ENCODE results near the gene ZMYM4.
"Not testable (repeated sequence)": the region's sequence is repeated elsewhere in the genome, so short reads cannot be mapped to it uniquely, and the experiment has no call there.

The ZMYM4 gene

GRCh38 chr1:35326246-35326866 lies 57.8 kb downstream of the ZMYM4 start:
- no peak for DNase-seq (ENCODE audit: low read depth in 2 of 2)

GRCh38 chr1:35331618-35332017 lies 63.1 kb downstream of the ZMYM4 start:
- DNase-seq (ENCODE audit: low read depth in 2 of 2): not testable (repeated sequence)

- no peak for DNase-seq (ENCODE audit: low read depth in 2 of 2)
These were observed 66.0 kb downstream of the ZMYM4 start for GRCh38 chr1:35334485-35334884.

DNA sequence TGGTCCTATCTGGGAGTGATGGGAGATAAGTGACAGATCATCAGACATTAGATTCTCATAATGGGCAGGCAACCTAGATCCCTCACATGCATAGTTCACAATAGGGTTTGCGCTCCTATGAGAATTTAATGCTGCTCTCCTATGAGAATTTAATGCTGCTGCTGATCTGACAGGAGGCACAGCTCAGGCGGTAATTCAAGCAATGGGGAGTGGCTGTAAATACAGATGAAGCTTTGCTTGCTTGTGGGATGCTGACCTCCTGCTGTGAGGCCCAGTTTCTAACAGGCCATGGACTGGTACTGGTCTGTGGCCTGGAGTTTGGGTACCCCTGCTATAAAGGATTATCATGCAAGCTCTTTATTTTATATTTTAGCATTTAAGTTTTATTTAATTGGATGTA lies 72.0 kb downstream of the ZMYM4 start:
- DNase-seq (ENCODE audit: low read depth in 2 of 2): no peak

DNA sequence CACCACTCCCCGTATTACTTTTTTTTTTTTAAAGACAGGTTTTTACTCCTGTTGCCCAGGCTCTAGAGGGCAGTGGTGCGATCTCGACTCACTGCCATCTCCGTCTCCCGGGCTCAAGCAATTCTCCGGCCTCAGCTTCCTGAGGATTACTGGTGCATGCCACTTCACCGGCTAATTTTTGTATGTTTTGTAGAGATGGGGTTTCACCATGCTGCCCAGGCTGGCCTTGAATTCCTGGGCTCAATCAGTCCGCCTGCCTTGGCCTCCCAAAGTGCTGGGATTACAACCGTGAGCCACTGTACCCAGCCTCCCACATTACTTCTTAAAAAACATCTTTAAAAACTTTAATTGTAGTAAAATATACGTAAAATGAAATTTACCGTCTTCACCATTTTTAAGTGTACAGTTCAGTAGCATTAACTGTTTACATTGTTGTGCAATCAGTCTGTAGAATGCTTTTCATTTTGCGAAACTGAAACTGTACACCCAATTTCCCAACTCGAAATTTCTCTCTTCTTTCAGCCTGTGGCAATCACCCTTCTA lies 77.0 kb downstream of the ZMYM4 start:
- DNase-seq (ENCODE audit: low read depth in 2 of 2): no peak

DNA sequence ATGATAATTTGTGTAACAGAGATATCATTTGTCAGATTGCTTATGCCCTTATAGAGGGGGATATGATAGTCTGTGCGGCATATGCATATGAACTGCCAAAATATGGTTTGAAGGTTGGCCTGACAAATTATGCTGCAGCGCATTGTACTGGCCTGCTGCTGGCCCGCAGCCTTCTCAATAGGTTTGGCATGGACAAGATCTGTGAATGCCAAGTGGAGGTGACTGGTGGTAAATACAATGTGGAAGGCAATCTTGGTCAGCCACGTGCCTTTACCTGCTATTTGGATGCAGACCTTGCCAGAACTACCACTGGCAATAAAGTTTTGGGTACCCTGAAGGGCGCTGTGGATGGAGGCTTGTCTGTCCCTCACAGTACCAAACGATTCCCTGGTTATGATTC lies 82.4 kb downstream of the ZMYM4 start:
- DNase-seq (ENCODE audit: low read depth in 2 of 2): no peak

DNA sequence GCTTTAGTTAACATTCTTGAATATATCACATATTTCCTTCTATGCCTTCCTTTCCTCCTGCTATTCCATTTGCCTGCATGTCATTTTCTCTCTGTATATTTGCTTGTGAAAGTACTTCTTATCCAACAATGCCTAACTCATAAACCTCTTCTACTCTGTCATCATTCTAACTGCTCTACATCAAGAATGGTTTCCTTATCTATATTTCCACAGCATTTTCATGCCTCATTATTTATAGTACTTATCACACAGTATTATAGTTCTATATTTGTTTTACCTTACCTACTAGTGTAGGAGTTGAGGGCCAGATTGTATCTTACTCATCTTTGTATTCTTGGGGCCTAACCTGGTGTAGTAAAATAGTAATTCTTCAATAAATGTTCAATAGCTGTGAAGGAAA lies 91.5 kb downstream of the ZMYM4 start:
- no peak for DNase-seq (ENCODE audit: low read depth in 2 of 2)

DNA sequence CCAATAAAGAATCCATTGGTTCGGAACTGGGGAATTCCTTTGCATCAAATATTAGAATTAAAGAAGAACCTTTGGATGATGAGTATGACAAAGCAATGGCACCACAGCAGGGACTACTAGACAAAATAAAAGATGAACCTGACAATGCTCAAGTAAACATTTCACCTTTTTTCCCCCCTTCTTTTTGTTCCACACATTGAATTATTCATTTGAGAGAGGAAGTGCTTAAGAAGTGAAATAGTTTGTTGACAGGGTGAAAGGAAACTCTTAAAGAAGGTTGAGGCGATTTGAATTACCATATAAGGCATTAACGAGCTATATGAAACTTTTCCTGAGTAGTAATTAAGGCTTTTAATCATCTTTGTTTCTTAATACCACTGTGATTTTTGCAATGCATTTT lies 93.1 kb downstream of the ZMYM4 start:
- no peak for DNase-seq (ENCODE audit: low read depth in 2 of 2)

GRCh38 chr1:35364741-35365140 lies 96.2 kb downstream of the ZMYM4 start:
- no peak for DNase-seq (ENCODE audit: low read depth in 2 of 2)

DNA sequence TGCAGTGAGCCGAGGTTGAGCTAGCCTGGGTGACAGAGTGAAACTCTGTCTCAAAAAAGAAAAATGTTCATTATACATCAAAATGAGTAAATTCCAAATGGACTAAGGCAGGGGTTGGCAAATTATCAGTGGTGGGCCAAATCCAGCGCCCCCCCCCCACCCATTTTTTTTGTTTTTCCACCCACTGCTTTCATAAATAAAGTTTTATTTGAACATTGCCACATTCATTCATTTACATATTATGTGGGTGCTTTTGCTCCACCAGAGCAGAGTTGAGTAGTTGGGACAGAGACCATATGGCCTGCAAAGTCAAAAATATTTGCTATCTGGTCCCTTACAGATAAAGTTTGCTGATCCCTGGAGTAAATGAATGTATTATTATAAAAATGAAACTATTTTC lies 99.4 kb downstream of the ZMYM4 start:
- DNase-seq (ENCODE audit: low read depth in 2 of 2): no peak

- no peak for DNase-seq (ENCODE audit: low read depth in 2 of 2)
These were observed 101.6 kb downstream of the ZMYM4 start for GRCh38 chr1:35369922-35370671.

- DNase-seq (ENCODE audit: low read depth in 2 of 2): no peak
These were observed 103.0 kb downstream of the ZMYM4 start for GRCh38 chr1:35371506-35371905.

GRCh38 chr1:35377555-35377954 lies 109.0 kb downstream of the ZMYM4 start:
- no peak for DNase-seq (ENCODE audit: low read depth in 2 of 2)

DNA sequence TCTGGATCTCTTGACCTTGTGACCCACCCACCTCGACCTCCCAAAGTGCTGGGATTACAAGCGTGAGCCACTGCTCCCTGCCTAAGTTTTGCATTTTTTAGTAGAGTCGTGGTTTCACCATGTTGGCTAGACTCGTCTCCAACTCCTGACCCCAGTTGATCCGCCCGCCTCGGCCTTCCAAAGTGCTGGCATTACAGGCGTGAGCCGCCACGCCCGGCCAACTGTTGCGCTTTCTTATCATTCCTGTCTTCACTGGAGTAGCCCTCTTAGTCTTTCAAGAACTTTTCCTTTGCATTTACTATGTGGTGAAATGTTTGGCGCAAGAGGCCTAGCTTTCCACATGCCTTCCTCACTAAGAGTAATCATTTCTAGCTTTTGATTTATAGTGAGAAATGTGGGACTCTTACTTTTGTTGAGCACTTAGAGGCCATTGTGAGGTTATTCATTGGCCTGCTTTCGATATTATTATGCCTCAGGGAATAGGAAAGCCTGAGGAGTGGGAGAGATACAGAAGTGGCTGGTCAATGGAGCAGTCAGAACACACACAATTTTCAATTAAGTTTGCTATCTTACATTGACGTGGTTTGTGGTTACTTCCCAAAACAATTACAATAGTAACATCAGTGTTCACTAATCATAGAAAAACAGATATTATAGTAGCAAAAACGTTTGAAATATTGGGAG lies 111.0 kb downstream of the ZMYM4 start:
- no peak for DNase-seq (ENCODE audit: low read depth in 2 of 2)

GRCh38 chr1:35380111-35380510 lies 111.6 kb downstream of the ZMYM4 start:
- DNase-seq (ENCODE audit: low read depth in 2 of 2): not testable (repeated sequence)

GRCh38 chr1:35382107-35382506 lies 113.6 kb downstream of the ZMYM4 start:
- no peak for DNase-seq (ENCODE audit: low read depth in 2 of 2)

DNA sequence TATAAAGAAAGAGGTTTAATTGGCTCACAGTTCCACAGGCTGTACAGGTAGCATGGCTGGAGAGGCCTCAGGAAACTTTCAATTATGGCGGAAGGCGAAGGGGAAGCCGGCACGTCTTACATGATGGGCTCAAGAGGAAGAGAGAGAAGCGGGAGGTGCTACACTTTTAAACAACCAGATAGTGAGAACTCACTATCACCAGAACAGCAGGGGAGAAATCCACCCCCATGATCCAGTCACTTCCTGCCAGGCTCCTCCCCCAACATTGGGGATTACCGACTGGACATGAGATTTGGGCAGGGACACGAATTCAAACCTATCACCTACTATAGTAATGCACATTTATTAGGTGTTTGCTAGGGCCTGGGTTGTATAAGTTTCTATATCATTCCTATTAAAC lies 117.8 kb downstream of the ZMYM4 start:
- DNase-seq (ENCODE audit: low read depth in 2 of 2): no peak

GRCh38 chr1:35386959-35387358 lies 118.5 kb downstream of the ZMYM4 start:
- DNase-seq (ENCODE audit: low read depth in 2 of 2): no peak

DNA sequence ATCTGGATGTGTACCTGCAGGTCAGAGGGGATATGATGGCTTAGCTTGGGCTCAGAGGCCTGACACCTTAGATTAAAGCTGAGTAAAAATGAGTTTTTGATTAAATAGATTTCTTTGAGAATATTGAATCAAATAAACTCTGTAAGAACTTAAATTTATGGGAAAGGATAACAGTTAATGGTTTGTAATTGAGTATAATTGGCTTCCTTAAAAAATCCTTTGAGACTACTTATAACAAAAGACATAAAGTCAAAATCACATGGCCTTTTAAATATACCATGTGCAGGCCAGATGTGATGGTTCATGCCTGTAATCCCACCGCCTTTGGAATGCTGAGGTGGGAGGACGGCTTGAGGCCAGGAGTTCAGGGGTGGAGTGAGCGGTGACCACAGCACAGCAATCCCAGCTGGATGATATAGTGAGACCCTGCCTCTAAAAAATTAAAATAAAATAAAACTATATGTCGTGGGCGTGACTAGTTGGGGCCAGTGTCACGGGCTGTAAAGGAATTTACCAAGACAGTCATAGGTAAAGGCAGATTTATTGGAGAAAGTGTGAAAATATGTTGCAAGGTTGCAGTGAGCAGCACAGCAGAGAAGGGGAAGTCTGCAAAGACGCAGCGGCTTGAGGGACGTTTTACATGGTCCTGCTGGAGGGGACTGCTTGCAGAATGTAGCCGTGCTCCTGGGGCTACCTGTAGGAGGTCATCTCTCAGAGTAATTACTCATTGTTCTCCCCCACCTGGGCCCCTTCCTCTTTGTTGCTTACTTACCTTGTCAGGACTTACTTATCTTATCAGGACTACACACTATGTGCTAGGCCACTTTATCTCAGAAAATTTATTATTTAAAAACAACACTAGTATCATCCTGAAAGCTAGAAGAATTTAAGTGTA lies 122.3 kb downstream of the ZMYM4 start:
- DNase-seq (ENCODE audit: low read depth in 2 of 2): no peak

DNA sequence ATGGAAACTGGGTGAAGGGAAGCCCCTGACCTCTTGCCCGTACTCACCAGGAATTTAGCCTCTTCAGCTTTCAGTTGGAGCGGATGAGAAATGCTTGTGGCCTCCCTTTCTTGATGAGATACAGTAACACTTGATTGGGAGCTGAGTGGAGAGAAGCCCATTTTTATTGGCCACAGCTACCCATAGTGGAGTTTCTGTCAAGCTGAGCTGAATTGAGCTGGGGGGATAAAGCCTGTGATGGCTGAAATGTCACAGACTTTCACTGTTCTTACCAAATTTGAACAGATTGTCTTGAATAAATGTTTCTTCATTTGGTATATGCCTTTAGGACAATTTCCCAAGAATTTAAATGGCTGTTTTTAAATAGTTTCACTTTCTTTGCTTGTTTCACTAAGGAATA lies 125.9 kb downstream of the ZMYM4 start:
- no peak for DNase-seq (ENCODE audit: low read depth in 2 of 2)

DNA sequence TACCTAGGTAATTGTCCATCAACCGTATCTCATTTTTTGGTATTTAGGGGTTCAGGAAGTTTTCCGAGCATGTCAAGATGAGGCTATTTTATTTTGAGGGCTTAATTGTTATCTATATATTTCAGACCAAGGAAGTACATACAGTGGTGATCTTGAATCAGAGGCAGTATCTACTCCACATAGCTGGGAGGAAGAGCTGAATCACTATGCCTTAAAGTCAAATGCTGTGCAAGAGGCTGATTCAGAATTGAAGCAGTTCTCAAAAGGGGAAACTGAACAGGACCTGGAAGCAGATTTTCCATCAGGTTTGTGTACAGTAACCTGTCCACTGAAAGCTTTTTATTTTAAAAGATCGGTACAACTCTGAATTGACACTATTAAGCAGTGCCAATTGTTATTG lies 130.2 kb downstream of the ZMYM4 start:
- no peak for DNase-seq (ENCODE audit: low read depth in 2 of 2)

DNA sequence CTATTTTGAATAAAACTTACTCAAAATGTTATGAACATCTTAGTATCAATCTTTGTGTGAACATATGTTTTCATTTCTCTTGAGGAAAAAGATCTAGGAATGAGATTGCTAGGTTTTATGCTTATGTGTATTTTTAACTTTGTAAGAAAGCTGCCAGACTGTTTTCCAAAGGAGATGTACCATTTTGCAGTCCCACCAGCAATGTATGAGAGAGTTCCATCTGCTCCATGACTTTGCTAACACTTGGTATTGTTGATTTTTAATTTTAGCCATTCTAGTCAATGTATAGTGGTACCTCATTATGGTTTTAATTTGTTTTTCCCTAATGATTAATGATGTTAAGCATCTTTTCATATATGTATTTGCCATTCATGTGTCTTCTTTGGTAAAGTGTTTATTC lies 132.5 kb downstream of the ZMYM4 start:
- no peak for DNase-seq (ENCODE audit: low read depth in 2 of 2)

Measured in stimulated activated CD8-positive, alpha-beta memory T cell treated with anti-CD3 and anti-CD28 coated beads, Interleukin-7, amount 100 ng/mL, for 1 hour (primary cell).